GM21528 (cell line): ENCODE measurements around the gene TRPM2.
"Not testable (repeated sequence)": the region's sequence is repeated elsewhere in the genome, so short reads cannot be mapped to it uniquely, and the experiment has no call there.

Source experiments
- ATAC-seq: cut with Tn5 transposase; IDR thresholded peaks from one replicate; pipeline ENCODE4 v1.9.1; 2021; ENCODE audit warnings: mild to moderate bottlenecking, moderate library complexity; ENCODE audit not compliant: unreplicated experiment, low FRiP score

Gene TRPM2

GRCh38 chr21:44475266-44475845 lies 121.9 kb downstream of the TRPM2 start:
- ATAC-seq = no peak

DNA sequence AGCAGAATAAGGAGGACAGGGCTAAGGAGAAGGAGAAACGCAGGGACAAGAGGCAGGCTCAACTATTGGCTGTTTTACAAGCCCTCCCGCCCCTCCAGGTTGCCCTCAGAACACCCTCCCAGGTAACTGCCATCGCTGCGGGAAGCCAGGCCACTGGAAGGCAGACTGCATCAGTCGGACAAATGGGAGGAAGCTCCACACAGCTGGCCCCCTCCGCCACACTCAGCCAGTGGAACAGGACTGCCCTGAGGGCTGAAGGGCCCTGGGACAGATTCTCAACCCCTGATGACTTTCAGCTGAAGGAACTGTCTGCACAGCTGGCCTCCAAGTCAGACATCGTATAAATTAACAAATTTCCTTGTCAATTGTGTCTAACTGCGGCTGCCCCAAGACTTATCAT lies 123.7 kb downstream of the TRPM2 start:
- no peak for ATAC-seq

DNA sequence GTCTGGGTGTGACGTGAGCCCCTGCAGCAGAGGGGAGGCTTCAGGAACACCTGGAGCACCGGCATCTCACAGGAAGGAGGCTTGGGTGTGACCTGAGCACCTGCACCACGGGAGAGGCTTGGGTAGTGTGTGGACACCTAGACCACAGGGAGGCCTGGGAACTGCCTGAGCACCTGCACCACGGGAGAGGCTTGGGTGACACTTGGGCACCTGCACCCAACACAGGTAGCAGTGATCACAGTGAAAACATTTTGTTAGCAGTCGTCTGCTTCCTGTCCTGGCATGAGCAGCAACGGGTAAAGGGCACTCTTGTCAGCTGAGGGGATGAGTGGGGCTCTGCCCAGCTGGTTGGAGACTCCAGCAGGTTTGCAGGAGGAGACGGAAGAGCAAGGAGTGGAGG lies 124.3 kb downstream of the TRPM2 start:
- no peak for ATAC-seq

- ATAC-seq = no peak
Measured at GRCh38 chr21:44478124-44478800, 124.8 kb downstream of the TRPM2 start.

DNA sequence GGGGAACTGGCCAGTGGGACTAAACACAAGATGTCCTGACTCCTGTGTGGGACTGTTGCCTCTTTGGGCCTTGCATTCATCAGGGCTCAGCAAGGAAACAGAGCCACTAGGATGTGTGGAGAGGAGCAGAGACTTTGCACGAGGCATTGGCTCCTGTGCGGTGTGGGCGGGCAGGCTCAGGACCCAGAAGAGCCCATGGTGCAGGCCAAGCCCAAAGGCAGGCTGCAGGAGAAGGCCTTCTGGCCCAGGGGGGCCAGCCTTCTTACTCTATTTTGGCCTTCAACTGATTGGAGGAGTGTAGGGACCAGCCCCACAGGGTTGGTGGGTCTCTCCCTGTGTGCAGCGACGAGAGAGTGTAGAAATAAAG lies 125.4 kb downstream of the TRPM2 start:
- no peak for ATAC-seq

DNA sequence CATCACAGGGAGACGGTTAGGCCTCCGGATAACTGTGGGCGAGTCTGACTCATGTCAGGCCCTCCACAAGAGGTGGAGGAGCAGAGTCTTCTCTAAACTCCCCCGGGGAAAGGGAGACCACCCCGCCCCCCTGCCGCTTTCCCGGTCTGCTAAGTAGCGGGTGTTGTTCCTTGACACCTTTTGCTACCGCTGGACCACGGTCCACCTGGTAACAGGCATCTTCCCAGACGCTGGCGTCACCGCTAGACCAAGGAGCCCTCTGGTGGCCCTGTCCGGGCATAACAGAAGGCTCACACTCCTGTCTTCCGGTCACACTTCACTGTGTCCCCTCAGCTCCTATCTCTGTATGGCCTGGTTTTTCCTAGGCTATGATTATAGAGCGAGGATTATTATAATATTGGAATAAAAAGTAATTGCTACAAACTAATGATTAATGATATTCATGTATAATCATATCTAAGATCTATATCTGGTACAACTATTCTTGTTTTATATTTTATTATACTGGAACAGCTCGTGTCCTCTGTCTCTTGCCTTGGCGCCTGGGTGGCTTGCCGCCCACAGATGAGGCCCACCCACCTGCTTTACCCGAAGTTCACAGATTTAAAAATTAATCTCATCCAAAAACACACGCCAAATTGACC lies 126.3 kb downstream of the TRPM2 start:
- ATAC-seq = not testable (repeated sequence)

GRCh38 chr21:44480200-44481053 lies 127.0 kb downstream of the TRPM2 start:
- no peak for ATAC-seq

DNA sequence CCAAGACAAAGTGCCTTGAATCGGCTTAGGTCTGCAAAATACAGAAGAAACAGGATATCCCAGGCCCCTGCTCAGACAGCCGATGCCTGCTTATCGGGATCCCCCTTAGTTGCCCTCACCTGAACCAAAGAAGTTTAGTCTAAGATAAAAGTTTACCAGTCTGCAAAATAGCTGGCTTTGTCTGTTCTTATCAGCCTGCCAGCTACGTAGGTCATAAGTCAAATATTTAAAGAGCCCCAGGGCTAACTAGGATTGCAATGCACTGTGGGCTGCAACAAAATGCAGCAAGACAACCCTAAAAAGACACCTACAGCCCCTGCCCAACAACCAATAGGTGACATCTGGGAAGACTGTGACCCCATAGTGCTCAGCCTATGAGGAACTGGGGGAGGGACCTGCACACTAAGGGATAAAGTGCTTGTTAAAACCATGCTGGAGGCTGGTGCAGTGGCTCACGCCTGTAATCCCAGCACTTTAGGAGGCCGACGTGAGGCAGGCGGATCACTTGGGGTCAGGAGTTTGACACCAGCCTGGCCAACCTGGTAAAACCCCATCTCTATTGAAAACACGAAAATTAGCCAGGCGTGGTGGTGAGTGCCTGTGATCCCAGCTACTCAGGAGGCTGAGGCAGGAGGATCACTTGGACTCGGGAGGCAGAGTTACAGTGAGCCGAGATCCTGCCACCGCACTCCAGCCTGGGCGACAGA lies 129.3 kb downstream of the TRPM2 start:
- ATAC-seq = no peak

- ATAC-seq = no peak
Measured at GRCh38 chr21:44483288-44484237, 130.1 kb downstream of the TRPM2 start.

DNA sequence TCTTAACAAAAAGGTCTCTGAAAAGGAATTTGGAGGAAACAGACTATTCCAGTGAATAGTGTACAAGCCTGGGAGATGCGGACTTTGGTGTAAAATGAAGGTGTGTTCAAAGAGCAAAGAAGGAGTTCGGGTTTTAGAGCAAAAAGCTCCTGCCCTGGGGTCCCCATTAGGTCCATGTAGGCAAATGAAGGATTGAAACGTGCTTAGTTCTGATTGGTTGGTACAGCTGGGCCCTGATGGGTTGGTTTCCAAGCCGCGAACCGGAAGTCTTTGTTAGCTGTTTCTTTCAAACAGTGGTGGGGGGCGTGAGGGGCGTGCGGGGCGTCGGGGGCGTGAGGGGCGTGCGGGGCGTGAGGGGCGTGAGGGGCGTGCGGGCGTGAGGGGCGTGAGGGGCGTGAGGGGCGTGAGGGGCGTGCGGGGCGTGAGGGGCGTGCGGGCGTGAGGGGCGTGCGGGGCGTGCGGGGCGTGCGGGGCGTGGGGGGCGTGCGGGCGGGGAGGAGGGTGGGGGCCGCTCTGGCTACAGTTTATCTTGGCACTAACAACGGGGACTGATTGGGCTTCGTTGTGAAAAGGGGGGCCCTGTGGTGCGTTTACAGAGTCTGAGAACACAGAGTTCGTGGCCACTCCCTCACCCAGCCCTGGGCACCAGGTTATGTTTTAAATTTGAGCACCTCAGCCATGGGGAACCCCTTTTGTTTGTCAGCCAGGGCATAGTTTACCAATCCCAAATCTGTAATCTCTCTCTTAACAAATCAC lies 131.3 kb downstream of the TRPM2 start:
- ATAC-seq = no peak

GRCh38 chr21:44485254-44485793 lies 131.9 kb downstream of the TRPM2 start:
- no peak for ATAC-seq

GRCh38 chr21:44485796-44486195 lies 132.4 kb downstream of the TRPM2 start:
- ATAC-seq = no peak

GRCh38 chr21:44486302-44486701 lies 132.9 kb downstream of the TRPM2 start:
- no peak for ATAC-seq

- ATAC-seq = no peak
Measured at GRCh38 chr21:44487831-44488230, 134.4 kb downstream of the TRPM2 start.

DNA sequence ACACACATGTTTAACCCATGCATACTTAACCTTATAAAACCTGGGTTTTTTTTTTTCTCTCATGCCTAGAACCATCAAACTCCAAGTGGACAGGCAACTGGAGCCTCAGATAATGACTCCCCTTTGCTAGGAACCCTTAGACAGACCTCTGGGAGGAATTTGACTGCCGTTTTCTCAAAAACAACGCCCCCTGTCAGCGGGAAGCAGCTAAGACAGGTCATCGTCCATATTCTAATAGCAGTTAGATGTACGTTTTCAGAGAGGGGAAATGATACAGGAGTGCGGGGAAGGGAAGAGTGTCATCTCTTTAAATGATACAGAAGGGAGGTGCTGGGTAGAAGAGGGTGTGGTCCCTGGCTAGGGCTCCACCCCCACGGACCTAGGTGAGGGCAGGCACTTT lies 136.5 kb downstream of the TRPM2 start:
- ATAC-seq = no peak

DNA sequence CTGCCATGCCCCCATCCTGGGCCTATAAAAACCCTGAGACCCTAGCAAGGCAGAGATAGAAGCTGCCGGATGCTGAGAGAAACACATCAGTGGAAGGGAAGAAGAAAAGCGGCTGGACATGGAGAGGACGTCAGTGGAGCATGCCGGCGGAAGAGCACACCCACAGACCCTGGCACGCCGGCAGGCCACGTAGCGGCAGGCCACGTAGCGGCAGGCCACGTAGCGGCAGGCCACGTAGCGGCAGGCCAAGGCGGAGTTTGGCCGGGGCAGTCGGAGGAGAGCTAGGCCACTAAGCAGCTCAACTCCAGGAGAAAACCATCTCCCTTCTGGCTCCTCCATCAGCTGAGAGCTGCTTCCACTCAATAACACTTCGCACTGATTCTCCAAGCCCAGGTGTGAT lies 137.0 kb downstream of the TRPM2 start:
- no peak for ATAC-seq

DNA sequence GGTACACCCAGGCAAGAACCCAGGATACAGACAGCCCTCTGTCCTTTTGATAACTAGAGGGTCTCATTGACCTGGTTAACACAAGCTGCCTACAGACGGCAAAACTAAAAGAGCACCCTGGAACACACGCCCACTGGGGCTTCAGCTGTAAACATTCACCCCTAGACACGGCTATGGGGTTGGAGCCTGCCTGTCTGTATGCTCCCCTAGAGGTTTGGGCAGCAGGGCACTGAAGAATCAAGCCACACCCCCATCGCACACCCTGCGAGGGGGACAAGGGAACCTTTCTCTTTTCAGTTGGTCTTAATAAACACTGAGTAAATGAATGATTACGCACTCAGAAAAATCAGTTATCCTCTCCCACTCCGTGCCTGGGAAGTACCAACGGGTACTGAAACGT lies 137.4 kb downstream of the TRPM2 start:
- ATAC-seq = no peak
